ENCODE data around the gene SLC9A9. TPM values are rescaled to one million over a fixed set of nuclear protein-coding genes. Genes with fewer than 3 reads are reported as not detected.

The SLC9A9 gene
- polyA plus RNA-seq, 1 of the 3 experiments (the other 2 are of a cell fraction) = 0.05 TPM

DNA sequence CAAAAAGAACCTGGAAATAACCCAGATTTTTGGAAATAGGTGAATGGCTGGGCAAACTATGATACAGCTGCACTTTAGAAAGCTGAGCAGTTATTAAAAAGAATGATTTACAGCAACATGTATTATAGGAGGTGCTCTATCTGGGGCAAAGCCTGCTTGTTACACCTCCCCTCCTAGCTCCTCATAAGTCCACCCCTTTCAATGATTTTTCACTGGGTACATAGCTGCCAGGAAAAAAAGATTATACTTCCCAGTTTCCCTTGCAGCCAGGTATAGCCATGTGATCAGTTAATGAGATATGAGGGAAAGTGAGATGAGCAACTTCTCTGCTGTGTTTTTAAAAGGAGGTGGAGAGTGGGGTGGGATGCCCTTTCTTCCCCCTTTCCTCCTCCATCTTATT lies 631.0 kb downstream of the SLC9A9 start:
- TF ChIP-seq TEAD4 (IDR thresholded peaks at IDR 0.05; ENCODE audit: borderline replicate concordance, insufficient read depth) (no peak), POLR2AphosphoS5 (IDR thresholded peaks at IDR 0.05; ENCODE audit: low read depth, low read length) (no peak), ZBTB33 (IDR thresholded peaks at IDR 0.05; ENCODE audit: borderline replicate concordance, low read depth) (no peak), SIN3A (IDR thresholded peaks at IDR 0.05; ENCODE audit: borderline replicate concordance, low read depth, low read length) (no peak), TCF12 (IDR thresholded peaks at IDR 0.05) (no peak), FOXM1 (IDR thresholded peaks at IDR 0.05; ENCODE audit: low read depth) (no peak), MXI1 (IDR thresholded peaks at IDR 0.05; ENCODE audit: low read depth, low read length) (no peak), PBX3 (IDR thresholded peaks at IDR 0.05) (no peak), GATA2 (CRISPR knock-in tag; IDR thresholded peaks at IDR 0.05) (no peak), NFIC (IDR thresholded peaks at IDR 0.05; ENCODE audit: borderline replicate concordance) (no peak), RAD21 (IDR thresholded peaks at IDR 0.05; ENCODE audit: low read length) (no peak), NRF1 (IDR thresholded peaks at IDR 0.05; ENCODE audit: low read depth, low read length) (no peak), JUND (IDR thresholded peaks at IDR 0.05) (no peak), EZH2phosphoT487 (IDR thresholded peaks at IDR 0.05; ENCODE audit: borderline replicate concordance, low read depth) (no peak)
- TF ChIP-seq, protein P1, sequence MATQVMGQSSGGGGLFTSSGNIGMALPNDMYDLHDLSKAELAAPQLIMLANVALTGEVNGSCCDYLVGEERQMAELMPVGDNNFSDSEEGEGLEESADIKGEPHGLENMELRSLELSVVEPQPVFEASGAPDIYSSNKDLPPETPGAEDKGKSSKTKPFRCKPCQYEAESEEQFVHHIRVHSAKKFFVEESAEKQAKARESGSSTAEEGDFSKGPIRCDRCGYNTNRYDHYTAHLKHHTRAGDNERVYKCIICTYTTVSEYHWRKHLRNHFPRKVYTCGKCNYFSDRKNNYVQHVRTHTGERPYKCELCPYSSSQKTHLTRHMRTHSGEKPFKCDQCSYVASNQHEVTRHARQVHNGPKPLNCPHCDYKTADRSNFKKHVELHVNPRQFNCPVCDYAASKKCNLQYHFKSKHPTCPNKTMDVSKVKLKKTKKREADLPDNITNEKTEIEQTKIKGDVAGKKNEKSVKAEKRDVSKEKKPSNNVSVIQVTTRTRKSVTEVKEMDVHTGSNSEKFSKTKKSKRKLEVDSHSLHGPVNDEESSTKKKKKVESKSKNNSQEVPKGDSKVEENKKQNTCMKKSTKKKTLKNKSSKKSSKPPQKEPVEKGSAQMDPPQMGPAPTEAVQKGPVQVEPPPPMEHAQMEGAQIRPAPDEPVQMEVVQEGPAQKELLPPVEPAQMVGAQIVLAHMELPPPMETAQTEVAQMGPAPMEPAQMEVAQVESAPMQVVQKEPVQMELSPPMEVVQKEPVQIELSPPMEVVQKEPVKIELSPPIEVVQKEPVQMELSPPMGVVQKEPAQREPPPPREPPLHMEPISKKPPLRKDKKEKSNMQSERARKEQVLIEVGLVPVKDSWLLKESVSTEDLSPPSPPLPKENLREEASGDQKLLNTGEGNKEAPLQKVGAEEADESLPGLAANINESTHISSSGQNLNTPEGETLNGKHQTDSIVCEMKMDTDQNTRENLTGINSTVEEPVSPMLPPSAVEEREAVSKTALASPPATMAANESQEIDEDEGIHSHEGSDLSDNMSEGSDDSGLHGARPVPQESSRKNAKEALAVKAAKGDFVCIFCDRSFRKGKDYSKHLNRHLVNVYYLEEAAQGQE (IDR thresholded peaks at IDR 0.05; ENCODE audit: low read depth, low read length) = no peak
- H2AFZ ChIP-seq (ENCODE audit: low read depth) = peak overlapping the region; percentile 5; the same call in 1 of the 2 replicates
- no peaks in the 10 kb centered on the region for H3K79me2 ChIP-seq (ENCODE audit: insufficient read depth)
- no peak overlapping the region for H3K4me3 ChIP-seq (ENCODE audit: low read depth in 2 of 2, low read length in 1 of 2)
- H3K4me2 ChIP-seq = no peak overlapping the region
- no peaks in the 10 kb centered on the region for H3K36me3 ChIP-seq (replicated peaks in 1 of 2; ENCODE audit: control insufficient read depth in 1 of 2, insufficient read depth in 2 of 2, low read length in 1 of 2)
- CTCF ChIA-PET = no interaction called here
- H3K27ac ChIP-seq (ENCODE audit: low read depth in 2 of 2, low read length in 1 of 2) = no peak overlapping the region
- H3K9me3 ChIP-seq = no peaks in the 10 kb centered on the region
- H3F3A ChIP-seq (replicated peaks; ENCODE audit: insufficient read depth) = no peaks in the 10 kb centered on the region
- POLR2A ChIA-PET = no interaction called here
- H3K9me2 ChIP-seq = no peaks in the 10 kb centered on the region
- H3K27me3 ChIP-seq (ENCODE audit: insufficient read depth) = no peaks in the 10 kb centered on the region
- DNase-seq = no peak
- no peaks in the 10 kb centered on the region for H4K20me1 ChIP-seq (ENCODE audit: insufficient read depth)
- H3K9ac ChIP-seq = no peak overlapping the region
- H3K4me1 ChIP-seq (ENCODE audit: control insufficient read depth in 1 of 2, insufficient read depth in 2 of 2, low read depth in 1 of 2, low read length in 1 of 2) = no peaks in the 10 kb centered on the region

All from SK-N-SH (cell line).